SIG-M5 treated with dmso at 0.1 percent for 504 hours (cell line): Measurements from ENCODE around the gene C19orf12.

Experiments used
- DNase-seq: peaks from one replicate; lab custom pipeline; 2025; ENCODE audit not compliant: unreplicated experiment; lab: John Stamatoyannopoulos, UW

Gene C19orf12

GRCh38 chr19:29697523-29698261 lies 17.4 kb downstream of the C19orf12 start:
- no peak for DNase-seq

GRCh38 chr19:29696565-29696846 lies 18.6 kb downstream of the C19orf12 start:
- DNase-seq, result no peak

- no peak for DNase-seq
Observed at GRCh38 chr19:29695765-29696564, 19.1 kb downstream of the C19orf12 start.

GRCh38 chr19:29694669-29695627 lies 20.1 kb downstream of the C19orf12 start:
- DNase-seq, result peak; percentile 36

- DNase-seq, result no peak
Observed at GRCh38 chr19:29694161-29694560, 20.9 kb downstream of the C19orf12 start.

GRCh38 chr19:29690842-29691241 lies 24.2 kb downstream of the C19orf12 start:
- DNase-seq, result no peak

GRCh38 chr19:29687897-29688728 lies 26.9 kb downstream of the C19orf12 start:
- DNase-seq, result no peak

- DNase-seq, result no peak
Observed at GRCh38 chr19:29687244-29687896, 27.7 kb downstream of the C19orf12 start.

- DNase-seq, result no peak
Observed at GRCh38 chr19:29686285-29686805, 28.7 kb downstream of the C19orf12 start.

- DNase-seq, result no peak
Observed at GRCh38 chr19:29685326-29685725, 29.7 kb downstream of the C19orf12 start.

- DNase-seq, result no peak
Observed at GRCh38 chr19:29683009-29683408, 32.1 kb downstream of the C19orf12 start.

GRCh38 chr19:29682236-29682895 lies 32.7 kb downstream of the C19orf12 start:
- no peak for DNase-seq

GRCh38 chr19:29681422-29682235 lies 33.4 kb downstream of the C19orf12 start:
- no peak for DNase-seq

- DNase-seq, result no peak
Observed at GRCh38 chr19:29680937-29681336, 34.1 kb downstream of the C19orf12 start.

- DNase-seq, result no peak
Observed at GRCh38 chr19:29680447-29680846, 34.6 kb downstream of the C19orf12 start.

- no peak for DNase-seq
Observed at GRCh38 chr19:29679598-29680210, 35.4 kb downstream of the C19orf12 start.

- DNase-seq, result no peak
Observed at GRCh38 chr19:29678484-29679106, 36.5 kb downstream of the C19orf12 start.
